ENCODE results near the gene F2RL1. TPM values are rescaled to one million over a fixed set of nuclear protein-coding genes. Genes with fewer than 3 reads are reported as not detected.

Gene F2RL1
- total and polyA plus RNA-seq, 2 of the 8 experiments (the other 6 are each of a cell fraction or from before 2014, with no cell fraction given) = 23.2 to 26.6 TPM

GRCh38 chr5:76849419-76850291 lies 30.8 kb downstream of the F2RL1 start, which contains the start of gene S100Z (continued):
- TF ChIP-seq, protein P1, sequence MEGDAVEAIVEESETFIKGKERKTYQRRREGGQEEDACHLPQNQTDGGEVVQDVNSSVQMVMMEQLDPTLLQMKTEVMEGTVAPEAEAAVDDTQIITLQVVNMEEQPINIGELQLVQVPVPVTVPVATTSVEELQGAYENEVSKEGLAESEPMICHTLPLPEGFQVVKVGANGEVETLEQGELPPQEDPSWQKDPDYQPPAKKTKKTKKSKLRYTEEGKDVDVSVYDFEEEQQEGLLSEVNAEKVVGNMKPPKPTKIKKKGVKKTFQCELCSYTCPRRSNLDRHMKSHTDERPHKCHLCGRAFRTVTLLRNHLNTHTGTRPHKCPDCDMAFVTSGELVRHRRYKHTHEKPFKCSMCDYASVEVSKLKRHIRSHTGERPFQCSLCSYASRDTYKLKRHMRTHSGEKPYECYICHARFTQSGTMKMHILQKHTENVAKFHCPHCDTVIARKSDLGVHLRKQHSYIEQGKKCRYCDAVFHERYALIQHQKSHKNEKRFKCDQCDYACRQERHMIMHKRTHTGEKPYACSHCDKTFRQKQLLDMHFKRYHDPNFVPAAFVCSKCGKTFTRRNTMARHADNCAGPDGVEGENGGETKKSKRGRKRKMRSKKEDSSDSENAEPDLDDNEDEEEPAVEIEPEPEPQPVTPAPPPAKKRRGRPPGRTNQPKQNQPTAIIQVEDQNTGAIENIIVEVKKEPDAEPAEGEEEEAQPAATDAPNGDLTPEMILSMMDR (IDR thresholded peaks at IDR 0.05; ENCODE audit: control extremely low read depth in 1 of 3, insufficient read depth in 1 of 3, low read depth in 1 of 3, low read length in 3 of 3) = no peak
- no peak for TF ChIP-seq ATF2 (IDR thresholded peaks at IDR 0.05; ENCODE audit: low read length)
- no peak for TF ChIP-seq SAP30 (IDR thresholded peaks at IDR 0.05; ENCODE audit: insufficient read depth, insufficient replicate concordance, low read length)
- TF ChIP-seq KDM5A (IDR thresholded peaks at IDR 0.05; ENCODE audit: low read length) = no peak
